BJ (cell line): ENCODE results near the gene FAM13B. TPM values are rescaled to one million over a fixed set of nuclear protein-coding genes. Genes with fewer than 3 reads are reported as not detected.

Experiments
- CTCF ChIA-PET: fragments of 350-600 bp; formaldehyde crosslinking; extraction: SDS; loops from one replicate; lab custom pipeline; 2021; ENCODE audit warnings: antibody characterized with exemption, inconsistent platforms; lab: Yijun Ruan, JAX
- POLR2A ChIA-PET: fragments of 300-600 bp; sonication (Branson Sonifier 250); formaldehyde crosslinking; extraction: SDS; loops from one replicate; lab custom pipeline; 2021; ENCODE audit warnings: antibody characterized with exemption; lab: Charles Lee
- DNase-seq: peaks from one replicate; pipeline ENCODE4 v3.0.0-alpha.2; 2011; ENCODE audit warnings: low read depth
- H3K27me3 ChIP-seq: 2 replicates; pipeline ENCODE4 v1.6.0; 2011; ENCODE audit warnings: low read length; ENCODE audit not compliant: control insufficient read depth, insufficient read depth
- H3K36me3 ChIP-seq: 2 replicates; pipeline ENCODE4 v1.5.1; 2011; ENCODE audit warnings: low read length; ENCODE audit not compliant: control insufficient read depth, insufficient read depth
- H3K4me3 ChIP-seq: 2 replicates; pipeline ENCODE4 v1.5.1; 2011; ENCODE audit warnings: low read depth, mild to moderate bottlenecking, control low read depth, low read length
- CTCF ChIP-seq: IDR thresholded peaks from 2 replicates; pipeline ENCODE4 v1.5.1; 2011; ENCODE audit warnings: low read depth, mild to moderate bottlenecking, control low read depth, inconsistent platforms, low read length, moderate library complexity; ENCODE audit not compliant: insufficient read depth
- polyA plus RNA-seq: library from polyadenylated mRNA; depleted of rRNA; stranded (reverse); fragments of >200 nt; gene quantifications from 2 replicates; pipeline ENCODE4 v1.2.3, GENCODE V29; 2011

Gene FAM13B
- polyA plus RNA-seq, 1 experiment: 12.6 TPM

- TF ChIP-seq CTCF: no peak
- POLR2A ChIA-PET: no interaction called here
- Histone ChIP-seq H3K4me3 (no peak overlapping the region), H3K36me3 (peaks cover 1% of the 10 kb centered on the region; the same call in 1 of the 2 replicates), H3K27me3 (no peaks in the 10 kb centered on the region)
- CTCF ChIA-PET: no interaction called here
- no peak for DNase-seq
These were observed 72.7 kb downstream of the FAM13B start for GRCh38 chr5:137960141-137960540.

- no peak for DNase-seq
- ChIA-PET CTCF (no interaction called here), POLR2A (no interaction called here)
- Histone ChIP-seq H3K4me3 (no peak overlapping the region), H3K36me3 (peaks cover 1% of the 10 kb centered on the region; the same call in 1 of the 2 replicates), H3K27me3 (no peaks in the 10 kb centered on the region)
- no peak for TF ChIP-seq CTCF
These were observed 73.4 kb downstream of the FAM13B start for GRCh38 chr5:137959488-137959887.

DNA sequence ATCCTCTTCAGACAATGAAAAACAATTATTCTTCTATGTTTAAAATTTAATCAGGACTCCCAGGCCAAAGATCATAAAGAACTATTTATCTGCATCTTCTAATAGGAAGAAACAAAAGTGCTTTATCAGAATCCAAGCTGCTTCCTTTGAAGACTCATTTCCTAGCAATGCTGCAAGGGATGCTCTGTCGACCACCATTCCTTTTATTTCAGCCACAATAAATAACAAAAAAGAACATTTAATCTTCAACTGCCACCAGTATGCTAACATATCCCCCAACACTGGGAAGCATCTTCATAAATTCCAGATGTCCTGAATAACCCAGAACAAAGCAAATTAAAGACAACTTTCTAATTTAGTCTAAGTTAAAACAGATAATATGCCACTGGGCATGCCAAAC lies 74.9 kb downstream of the FAM13B start:
- no peak for DNase-seq
- Histone ChIP-seq H3K36me3 (0 out of 2 replicates have a peak, but pooled peaks cover 1% of the 10 kb centered on the region), H3K27me3 (no peaks in the 10 kb centered on the region), H3K4me3 (no peak overlapping the region)
- POLR2A ChIA-PET: no interaction called here
- CTCF ChIA-PET: no interaction called here
- no peak for TF ChIP-seq CTCF

DNA sequence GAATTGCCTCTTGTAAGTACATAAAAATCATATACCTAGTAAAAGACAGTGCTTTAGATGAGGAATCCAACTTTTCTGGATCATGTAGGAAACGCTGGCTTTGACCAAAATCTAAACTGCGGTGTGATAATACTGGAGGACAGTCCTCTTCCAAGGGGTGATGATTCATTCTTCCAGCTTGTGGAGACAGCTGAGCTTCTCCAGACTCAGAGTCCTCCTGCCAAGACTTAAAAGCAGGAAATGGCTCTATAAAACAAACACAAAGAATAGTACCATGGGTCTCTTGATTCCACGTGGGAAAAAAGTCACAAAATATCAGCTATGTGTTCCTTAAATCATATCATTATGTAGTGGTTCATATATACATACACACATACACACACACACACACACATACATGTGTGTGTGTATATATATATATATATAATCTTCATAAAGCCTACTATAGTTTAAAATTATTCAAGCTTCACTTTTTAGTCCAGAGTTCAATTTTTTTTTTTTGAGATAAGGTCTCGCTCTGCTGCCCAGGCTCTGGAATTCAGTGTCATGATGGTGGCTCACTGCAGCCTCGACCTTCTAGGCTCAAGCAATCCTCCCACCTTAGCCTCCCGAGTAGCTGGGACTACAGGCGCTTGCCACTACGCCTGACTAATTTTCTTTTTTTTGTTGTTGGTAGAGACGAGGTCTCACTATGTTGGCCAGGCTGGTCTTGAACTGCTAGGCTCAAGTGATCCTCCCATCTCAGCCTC lies 78.6 kb downstream of the FAM13B start:
- POLR2A ChIA-PET: no interaction called here

More for the DNA sequence above, 78.6 kb downstream of the FAM13B start:
- Histone ChIP-seq H3K4me3 (no peak overlapping the region), H3K27me3 (no peaks in the 10 kb centered on the region), H3K36me3 (peaks cover 5% of the 10 kb centered on the region; the same call in 1 of the 2 replicates)
- TF ChIP-seq CTCF: no peak
- peak; percentile 75 for DNase-seq
- CTCF ChIA-PET: interaction anchor here (0.6 to 1.1 kb wide), 3 partner anchors 99 to 175 kb away, joined by 3 read pairs; no protein-coding TSS in a partner anchor
